Sigmoid colon (tissue), 7 donors: ENCODE measurements around the gene SPIN4. TPM values are rescaled to one million over a fixed set of nuclear protein-coding genes. Genes with fewer than 3 reads are reported as not detected.
A peak's percentile ranks its signal among the peaks of the same experiment; 100 is the strongest.
"Not testable (repeated sequence)": the region's sequence is repeated elsewhere in the genome, so short reads cannot be mapped to it uniquely, and the experiment has no call there.

Source experiments
- DNase-seq: peaks from one replicate; pipeline ENCODE4 v3.0.0-alpha.2; 2019
- H3K27ac ChIP-seq, 4 donors: fragments of 200-600 bp; sonication (generic); one replicate each; pipeline ENCODE4 v1.5.1; 2016 to 2019; ENCODE audit warnings: mild to moderate bottlenecking in 1 of 4
- H3K27me3 ChIP-seq, 3 donors: fragments of 200-600 bp; sonication (generic); one replicate each; pipeline ENCODE4 v1.5.1; 2019; ENCODE audit warnings: mild to moderate bottlenecking in 1 of 3
- H3K36me3 ChIP-seq, 4 donors: fragments of 200-600 bp; sonication (generic); one replicate each; pipeline ENCODE4 v1.5.1; 2016 to 2019
- H3K4me1 ChIP-seq, 4 donors: fragments of 200-600 bp; sonication (generic); one replicate each; pipeline ENCODE4 v1.5.1; 2017 to 2019
- H3K4me3 ChIP-seq, 4 donors: fragments of 200-600 bp; sonication (generic); one replicate each; pipeline ENCODE4 v1.5.1; 2017 to 2019; ENCODE audit warnings: mild to moderate bottlenecking in 2 of 4, moderate library complexity in 1 of 4
- H3K9me3 ChIP-seq, 4 donors: fragments of 200-600 bp in 3 of 4; sonication (generic) in 3 of 4; one replicate each; pipeline versions ENCODE4 v1.5.1 to v1.6.1; 2013 to 2019
- EP300 ChIP-seq, 4 donors: sonication (generic); formaldehyde crosslinking; IDR thresholded peaks; one replicate each; pipeline ENCODE4 v1.6.1; 2017; ENCODE audit warnings: antibody characterized with exemption in 4 of 4
- POLR2A ChIP-seq, 2 donors: fragments of 450-650 bp; IDR thresholded peaks; one replicate each; pipeline ENCODE4 v1.6.1; 2016; ENCODE audit warnings: antibody characterized with exemption in 2 of 2, mild to moderate bottlenecking in 2 of 2, moderate library complexity in 2 of 2
- POLR2AphosphoS5 ChIP-seq, 4 donors: sonication (generic); formaldehyde crosslinking; IDR thresholded peaks; one replicate each; pipeline ENCODE4 v1.6.1; 2017; ENCODE audit warnings: antibody characterized with exemption in 4 of 4
- WGBS, 2 donors: extraction: QIAGEN DNeasy Blood & Tissue Kit; methylation state at CpG; one replicate each; pipeline ENCODE4 v1.1.7; 2013; 5-methylcytosine and 5-hydroxymethylcytosine counted together
- intact Hi-C: fragments of 100-400 bp; cut with DNase I; formaldehyde crosslinking; loops from one replicate; pipeline ENCODE4 v1.15.1; 2023
- polyA plus RNA-seq, 3 donors: library from polyadenylated mRNA; stranded (reverse); fragments of 200-250 nt; gene quantifications; one replicate each; pipeline ENCODE4 v1.2.3, GENCODE V29; 2013
- total RNA-seq, 4 donors: library from RNA; depleted of rRNA; stranded (reverse); fragments of >200 nt; gene quantifications; one replicate each; pipeline ENCODE4 v1.1.0, GENCODE V29; 2016
- TF ChIP-seq, protein P1 (sequence below), 4 experiments: fragments of 450-650 bp in 3 of 4; fragments of 200-600 bp in 1 of 4; IDR thresholded peaks; one replicate each; pipeline ENCODE4 v1.5.1; 2016 to 2019; ENCODE audit warnings: antibody characterized with exemption in 4 of 4, mild to moderate bottlenecking in 3 of 4, moderate library complexity in 2 of 4
- donor health status: healthy with polysubstance abuse.
- donor health status: Bipolar disorder and iron deficiency.
- donor health status: healthy.

The SPIN4 gene
- total RNA-seq, result 1 to 10 TPM; 4.8 to 7.6 (median 6.5) TPM
- polyA plus RNA-seq, result 1 to 10 TPM; 1.2 to 2.6 (median 2.1) TPM

DNA sequence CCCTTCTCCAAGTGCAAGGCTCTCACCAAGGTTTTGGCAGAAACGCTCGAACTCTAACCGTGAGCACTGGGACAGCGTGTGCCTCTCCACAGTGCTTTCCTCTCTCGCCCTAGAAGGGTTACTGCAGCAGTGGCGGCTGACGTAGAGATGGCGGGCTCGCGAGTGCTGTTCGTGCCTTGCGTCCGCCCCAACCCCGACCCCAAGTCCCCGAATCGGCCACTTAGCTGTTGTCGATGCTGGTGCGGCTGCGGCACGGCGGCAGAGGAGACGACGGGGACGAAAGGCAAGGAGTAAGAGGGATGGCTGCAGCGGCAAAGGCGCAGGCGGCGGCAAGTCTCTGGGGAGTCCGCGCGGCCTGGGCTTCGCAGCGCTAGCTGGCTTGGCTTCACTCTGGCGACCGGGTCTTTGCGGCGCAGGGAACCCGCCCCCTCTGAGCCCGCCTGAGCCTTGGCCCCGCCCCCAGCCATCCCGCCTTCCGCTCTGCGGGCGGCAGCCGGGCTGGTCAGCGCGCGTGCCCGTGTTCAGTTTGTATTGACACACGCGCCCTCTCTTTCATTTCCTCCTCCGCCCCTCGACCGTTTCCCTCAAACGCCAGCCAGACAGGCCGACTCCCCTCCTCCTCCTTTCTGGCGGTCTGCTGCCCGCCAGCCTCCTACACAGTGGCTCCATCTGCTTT is at the start of gene SPIN4:
TSS of gene SPIN4 (minus strand) at position 392 of the 676 bp plus-strand sequence. CDS start 513 bp downstream, outside the sequence.
- Histone ChIP-seq H3K27ac (peak within 1 kb of the TSS; percentile 76 to 87 (median 83)), H3K4me3 (peak within 1 kb of the TSS; percentile 46 to 62 (median 61)), H3K36me3 (no peaks in the 10 kb centered on the region), H3K27me3 (no peaks in the 10 kb centered on the region), H3K4me1 (peaks cover 0 to 4% (median 0%) of the 10 kb centered on the region in 4 donors), H3K9me3 (no peaks in the 10 kb centered on the region)
- WGBS, 2 donors, result 1% methylated on average over 58 of the region's 58 CpGs
- peak; percentile 90 for DNase-seq
- intact Hi-C loops, result loop anchor here (5.0 to 10.0 kb wide), 3 partner anchors 84 to 211 kb away; no protein-coding TSS in a partner anchor
- peak; percentile 64 to 89 (median 82) for TF ChIP-seq POLR2AphosphoS5 (IDR thresholded peaks at IDR 0.05)
- TF ChIP-seq POLR2A (IDR thresholded peaks at IDR 0.05), result peak; percentile 42 to 47
- no peak for TF ChIP-seq EP300 (IDR thresholded peaks at IDR 0.05)

DNA sequence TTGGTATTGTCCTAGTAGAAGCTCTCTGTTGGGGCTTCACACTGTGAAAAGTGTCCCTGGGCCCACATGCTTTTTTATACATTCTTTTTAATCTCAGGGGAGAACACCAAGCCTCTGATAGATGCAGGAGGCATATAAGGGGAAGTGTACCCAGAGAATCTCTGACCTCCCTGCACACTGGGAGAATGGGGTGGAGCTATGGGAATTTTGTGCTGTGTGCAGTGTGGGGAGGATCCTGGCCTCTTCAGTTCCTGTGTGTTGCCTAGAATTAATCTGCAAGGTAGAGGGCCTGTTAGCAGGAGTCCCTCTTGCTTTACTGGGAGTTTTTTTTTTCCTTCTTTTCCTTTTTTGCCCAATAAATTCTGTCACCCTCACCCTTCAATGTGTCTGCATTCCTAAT is 49.2 kb upstream of the SPIN4 start:
- H3K9me3 ChIP-seq, result no peaks in the 10 kb centered on the region

DNA sequence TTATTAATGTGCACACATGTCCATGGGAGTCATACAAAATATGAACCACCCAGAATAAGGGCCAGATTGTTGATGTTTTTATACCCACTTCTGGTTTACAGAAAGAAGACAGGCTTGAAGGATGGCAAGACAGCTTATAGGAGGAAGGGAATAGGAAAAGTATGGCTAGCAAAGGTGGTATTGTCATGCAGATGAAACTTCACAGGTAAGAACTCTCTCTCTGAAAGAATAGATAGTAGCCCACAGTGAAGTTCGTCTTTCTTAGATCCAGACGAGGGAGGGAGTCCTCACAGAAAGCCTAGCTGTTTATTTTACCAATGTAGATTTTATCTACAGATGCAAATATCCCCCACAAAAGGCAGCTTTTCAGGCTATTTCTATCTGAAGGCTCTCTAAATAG is 43.7 kb upstream of the SPIN4 start:
- 73 to 79% methylated on average over 2 of the region's 2 CpGs for WGBS, 2 donors
- DNase-seq, result no peak
- TF ChIP-seq POLR2A (IDR thresholded peaks at IDR 0.05) (no peak), EP300 (IDR thresholded peaks at IDR 0.05) (no peak), POLR2AphosphoS5 (IDR thresholded peaks at IDR 0.05) (no peak)
- TF ChIP-seq, protein P1, sequence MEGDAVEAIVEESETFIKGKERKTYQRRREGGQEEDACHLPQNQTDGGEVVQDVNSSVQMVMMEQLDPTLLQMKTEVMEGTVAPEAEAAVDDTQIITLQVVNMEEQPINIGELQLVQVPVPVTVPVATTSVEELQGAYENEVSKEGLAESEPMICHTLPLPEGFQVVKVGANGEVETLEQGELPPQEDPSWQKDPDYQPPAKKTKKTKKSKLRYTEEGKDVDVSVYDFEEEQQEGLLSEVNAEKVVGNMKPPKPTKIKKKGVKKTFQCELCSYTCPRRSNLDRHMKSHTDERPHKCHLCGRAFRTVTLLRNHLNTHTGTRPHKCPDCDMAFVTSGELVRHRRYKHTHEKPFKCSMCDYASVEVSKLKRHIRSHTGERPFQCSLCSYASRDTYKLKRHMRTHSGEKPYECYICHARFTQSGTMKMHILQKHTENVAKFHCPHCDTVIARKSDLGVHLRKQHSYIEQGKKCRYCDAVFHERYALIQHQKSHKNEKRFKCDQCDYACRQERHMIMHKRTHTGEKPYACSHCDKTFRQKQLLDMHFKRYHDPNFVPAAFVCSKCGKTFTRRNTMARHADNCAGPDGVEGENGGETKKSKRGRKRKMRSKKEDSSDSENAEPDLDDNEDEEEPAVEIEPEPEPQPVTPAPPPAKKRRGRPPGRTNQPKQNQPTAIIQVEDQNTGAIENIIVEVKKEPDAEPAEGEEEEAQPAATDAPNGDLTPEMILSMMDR (IDR thresholded peaks at IDR 0.05), result no peak
- H3K4me3 ChIP-seq, result no peak overlapping the region
- intact Hi-C loops, result no loop called here
- H3K27me3 ChIP-seq, result no peaks in the 10 kb centered on the region
- H3K36me3 ChIP-seq, result no peaks in the 10 kb centered on the region
- H3K27ac ChIP-seq, result no peak overlapping the region
- no peaks in the 10 kb centered on the region for H3K9me3 ChIP-seq
- no peaks in the 10 kb centered on the region for H3K4me1 ChIP-seq

More for the DNA sequence above, 49.2 kb upstream of the SPIN4 start:
- Histone ChIP-seq H3K27me3 (no peaks in the 10 kb centered on the region), H3K4me1 (no peaks in the 10 kb centered on the region), H3K36me3 (no peaks in the 10 kb centered on the region), H3K27ac (no peak overlapping the region), H3K4me3 (no peak overlapping the region)
- intact Hi-C loops, result no loop called here
- DNase-seq, result no peak
- TF ChIP-seq, protein P1 (IDR thresholded peaks at IDR 0.05), result no peak
- TF ChIP-seq POLR2A (IDR thresholded peaks at IDR 0.05), result no peak
- TF ChIP-seq EP300 (IDR thresholded peaks at IDR 0.05), result no peak
- TF ChIP-seq POLR2AphosphoS5 (IDR thresholded peaks at IDR 0.05), result no peak

DNA sequence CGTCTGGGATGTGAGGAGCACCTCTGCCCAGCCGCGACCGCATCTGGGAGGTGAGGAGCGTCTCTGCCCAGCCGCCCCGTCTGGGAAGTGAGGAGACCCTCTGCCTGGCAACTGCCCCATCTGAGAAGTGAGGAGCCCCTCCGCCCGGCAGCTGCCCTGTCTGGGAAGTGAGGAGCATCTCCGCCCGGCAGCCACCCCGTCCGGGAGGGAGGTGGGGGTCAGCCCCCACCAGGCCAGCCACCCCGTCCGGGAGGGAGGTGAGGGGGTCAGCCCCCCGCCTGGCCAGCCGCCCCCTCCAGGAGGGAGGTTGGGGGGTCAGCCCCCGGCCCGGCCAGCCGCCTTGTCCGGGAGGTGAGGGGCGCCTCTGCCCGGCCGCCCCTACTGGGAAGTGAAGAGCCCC is 42.0 kb upstream of the SPIN4 start:
- 97 to 98% methylated on average over 24 of the region's 24 CpGs for WGBS, 2 donors
- H3K27me3 ChIP-seq, H3K4me3 ChIP-seq, H3K9me3 ChIP-seq, H3K27ac ChIP-seq, intact Hi-C loops, DNase-seq, H3K36me3 ChIP-seq, H3K4me1 ChIP-seq: not testable (repeated sequence)

GRCh38 chrX:63387411-63387810 is 36.3 kb upstream of the SPIN4 start:
- WGBS, 2 donors, result 88 to 91% methylated on average over 3 of the region's 3 CpGs

GRCh38 chrX:63384263-63384662 is 33.1 kb upstream of the SPIN4 start:
- H3K36me3 ChIP-seq, DNase-seq, H3K4me3 ChIP-seq, intact Hi-C loops, H3K4me1 ChIP-seq, H3K27me3 ChIP-seq, H3K9me3 ChIP-seq, H3K27ac ChIP-seq: not testable (repeated sequence)

More at GRCh38 chrX:63387411-63387810, 36.3 kb upstream of the SPIN4 start:
- H3K27ac ChIP-seq, result no peak overlapping the region
- no peaks in the 10 kb centered on the region for H3K4me1 ChIP-seq
- no peaks in the 10 kb centered on the region for H3K36me3 ChIP-seq
- intact Hi-C loops, result no loop called here
- DNase-seq, result no peak
- no peaks in the 10 kb centered on the region for H3K27me3 ChIP-seq
- H3K4me3 ChIP-seq, result no peak overlapping the region
- no peaks in the 10 kb centered on the region for H3K9me3 ChIP-seq
- TF ChIP-seq POLR2A (IDR thresholded peaks at IDR 0.05), result no peak
- TF ChIP-seq POLR2AphosphoS5 (IDR thresholded peaks at IDR 0.05), result no peak
- no peak for TF ChIP-seq EP300 (IDR thresholded peaks at IDR 0.05)
- TF ChIP-seq, protein P1 (IDR thresholded peaks at IDR 0.05), result no peak

DNA sequence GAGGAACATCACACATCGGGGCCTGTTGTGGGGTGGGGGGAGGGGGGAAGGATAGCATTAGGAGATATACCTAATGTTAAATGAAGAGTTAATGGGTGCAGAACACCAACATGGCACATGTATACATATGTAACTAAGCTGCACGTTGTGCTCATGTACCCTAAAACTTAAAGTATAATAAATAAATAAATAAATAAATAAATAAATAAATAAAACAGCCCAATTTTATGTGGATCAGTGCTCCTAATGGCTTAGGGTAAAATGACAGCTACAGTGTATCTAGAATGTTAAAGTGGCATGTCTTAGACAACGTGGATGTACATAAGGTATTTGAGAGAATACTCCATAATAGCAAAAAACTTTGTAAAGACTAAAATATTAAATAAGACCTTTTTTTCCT is 21.9 kb upstream of the SPIN4 start:
- H3K27me3 ChIP-seq, DNase-seq, H3K9me3 ChIP-seq, H3K27ac ChIP-seq, intact Hi-C loops, H3K4me3 ChIP-seq, H3K36me3 ChIP-seq, H3K4me1 ChIP-seq: not testable (repeated sequence)
- 90 to 97% methylated on average over 3 of the region's 3 CpGs for WGBS, 2 donors

GRCh38 chrX:63367699-63368098 is 16.6 kb upstream of the SPIN4 start:
- H3K27me3 ChIP-seq, H3K4me3 ChIP-seq, H3K27ac ChIP-seq, H3K36me3 ChIP-seq, H3K9me3 ChIP-seq, H3K4me1 ChIP-seq, intact Hi-C loops, DNase-seq: not testable (repeated sequence)
- 62 to 79% methylated on average over 5 of the region's 5 CpGs for WGBS, 2 donors
